ENCODE results near the gene MYL11.

MYL11 gene

DNA sequence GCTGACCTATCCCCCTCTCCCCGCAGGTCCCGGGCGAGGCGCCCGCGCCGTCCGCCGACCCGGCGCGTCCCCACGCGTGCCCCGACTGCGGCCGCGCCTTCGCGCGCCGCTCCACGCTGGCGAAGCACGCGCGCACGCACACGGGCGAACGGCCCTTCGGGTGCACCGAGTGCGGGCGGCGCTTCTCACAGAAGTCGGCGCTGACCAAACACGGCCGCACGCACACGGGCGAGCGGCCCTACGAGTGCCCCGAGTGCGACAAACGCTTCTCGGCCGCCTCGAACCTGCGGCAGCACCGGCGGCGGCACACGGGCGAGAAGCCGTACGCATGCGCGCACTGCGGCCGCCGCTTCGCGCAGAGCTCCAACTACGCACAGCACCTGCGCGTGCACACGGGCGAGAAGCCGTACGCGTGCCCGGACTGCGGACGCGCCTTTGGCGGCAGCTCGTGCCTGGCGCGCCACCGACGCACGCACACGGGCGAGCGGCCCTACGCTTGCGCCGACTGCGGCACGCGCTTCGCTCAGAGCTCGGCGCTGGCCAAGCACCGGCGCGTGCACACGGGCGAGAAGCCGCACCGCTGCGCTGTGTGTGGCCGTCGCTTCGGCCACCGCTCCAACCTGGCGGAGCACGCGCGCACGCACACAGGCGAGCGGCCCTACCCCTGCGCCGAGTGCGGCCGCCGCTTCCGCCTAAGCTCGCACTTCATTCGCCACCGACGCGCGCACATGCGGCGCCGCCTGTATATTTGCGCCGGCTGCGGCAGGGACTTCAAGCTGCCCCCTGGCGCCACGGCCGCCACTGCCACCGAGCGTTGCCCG is 43.1 kb downstream of the MYL11 start:
- TF ChIP-seq, protein P1, sequence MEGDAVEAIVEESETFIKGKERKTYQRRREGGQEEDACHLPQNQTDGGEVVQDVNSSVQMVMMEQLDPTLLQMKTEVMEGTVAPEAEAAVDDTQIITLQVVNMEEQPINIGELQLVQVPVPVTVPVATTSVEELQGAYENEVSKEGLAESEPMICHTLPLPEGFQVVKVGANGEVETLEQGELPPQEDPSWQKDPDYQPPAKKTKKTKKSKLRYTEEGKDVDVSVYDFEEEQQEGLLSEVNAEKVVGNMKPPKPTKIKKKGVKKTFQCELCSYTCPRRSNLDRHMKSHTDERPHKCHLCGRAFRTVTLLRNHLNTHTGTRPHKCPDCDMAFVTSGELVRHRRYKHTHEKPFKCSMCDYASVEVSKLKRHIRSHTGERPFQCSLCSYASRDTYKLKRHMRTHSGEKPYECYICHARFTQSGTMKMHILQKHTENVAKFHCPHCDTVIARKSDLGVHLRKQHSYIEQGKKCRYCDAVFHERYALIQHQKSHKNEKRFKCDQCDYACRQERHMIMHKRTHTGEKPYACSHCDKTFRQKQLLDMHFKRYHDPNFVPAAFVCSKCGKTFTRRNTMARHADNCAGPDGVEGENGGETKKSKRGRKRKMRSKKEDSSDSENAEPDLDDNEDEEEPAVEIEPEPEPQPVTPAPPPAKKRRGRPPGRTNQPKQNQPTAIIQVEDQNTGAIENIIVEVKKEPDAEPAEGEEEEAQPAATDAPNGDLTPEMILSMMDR (conservative IDR thresholded peaks at IDR 0.05; ENCODE audit: low read depth), result no peak
- DNase-seq (ENCODE audit: low spot score), result peak; percentile 80
- H3K27ac ChIP-seq, result peak overlapping the region; percentile 86
- ChIA-PET POLR2A (ENCODE audit: low non-redundant PET) (interaction anchor here (0.6 to 1.0 kb wide), 4 partner anchors 9 to 268 kb away, joined by 3 to 8 read pairs (median 4); partner anchors contain the start of gene FBRS), CTCF (interaction anchor here (0.6 to 2.2 kb wide), 4 partner anchors 8 to 210 kb away, joined by 3 to 14 read pairs (median 4); partner anchors contain the start of gene ZNF771)

DNA sequence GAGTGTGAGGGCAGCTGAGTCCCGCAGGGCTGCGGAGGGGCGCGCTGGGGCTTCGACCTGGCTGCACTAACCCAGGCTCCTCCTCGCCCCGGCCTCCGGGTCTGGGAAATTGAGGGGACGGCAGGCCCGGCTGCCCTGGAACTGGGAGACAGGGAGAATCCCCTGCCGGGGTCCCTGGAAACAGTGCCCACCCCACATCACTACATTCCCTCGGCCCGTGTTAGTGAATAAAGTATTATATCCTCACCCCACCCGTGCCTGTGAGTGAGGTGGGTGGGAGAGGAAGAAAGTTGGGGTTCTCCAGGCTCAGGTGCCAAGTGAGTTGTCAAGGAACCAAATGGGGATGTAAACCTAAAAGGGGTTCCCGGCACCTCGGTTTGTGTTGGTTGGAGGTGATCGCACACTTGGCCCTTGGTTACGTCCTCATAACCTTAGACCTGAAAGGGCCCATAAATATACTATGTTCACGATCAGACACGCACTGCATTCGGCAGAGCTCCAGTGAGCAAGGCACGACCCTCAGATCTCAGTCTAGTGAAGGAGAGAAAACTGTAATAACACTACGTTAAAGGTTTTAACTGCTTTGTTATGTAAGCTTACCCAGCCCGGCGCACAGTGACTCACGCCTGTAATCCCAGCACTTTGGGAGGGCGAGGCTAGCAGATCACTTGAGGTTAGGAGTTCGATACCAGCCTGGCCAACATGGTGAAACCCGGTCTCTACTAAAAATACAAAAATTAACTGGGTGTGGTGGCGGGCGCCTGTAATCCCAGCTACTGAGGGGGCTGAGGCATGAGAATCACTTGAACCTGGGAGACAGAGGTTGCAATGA is 44.0 kb downstream of the MYL11 start:
- TF ChIP-seq, protein P1 (conservative IDR thresholded peaks at IDR 0.05; ENCODE audit: low read depth), result no peak
- ChIA-PET POLR2A (ENCODE audit: low non-redundant PET) (interaction anchor here (0.6 to 1.0 kb wide), 4 partner anchors 8 to 268 kb away, joined by 3 to 8 read pairs (median 4); partner anchors contain the start of gene FBRS), CTCF (interaction anchor here (1.2 to 2.2 kb wide), 3 partner anchors 9 to 43 kb away, joined by 3 to 14 read pairs (median 5); partner anchors contain the start of gene ZNF771)
- DNase-seq (ENCODE audit: low spot score), result no peak
- peak overlapping the region; percentile 86 for H3K27ac ChIP-seq

DNA sequence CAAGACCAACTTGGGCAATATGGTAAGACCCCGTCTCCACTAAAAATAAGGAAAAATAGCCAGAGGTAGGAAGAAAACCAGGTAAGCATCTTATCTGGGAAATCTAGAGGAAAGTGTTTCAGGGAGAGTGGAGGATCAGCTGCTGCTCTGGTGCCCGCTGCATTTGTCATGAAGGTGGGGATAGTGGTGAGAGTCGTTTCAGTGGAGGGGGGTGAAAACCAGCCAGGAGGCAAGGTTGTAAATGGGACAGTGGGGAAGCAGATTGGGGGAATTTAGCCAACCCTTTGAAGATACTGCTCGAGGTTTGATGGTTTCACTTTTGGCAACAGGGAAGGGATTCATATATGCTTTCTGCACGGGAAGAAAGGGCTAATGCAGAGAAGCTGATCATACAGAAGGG is 46.4 kb downstream of the MYL11 start:
- no peak for DNase-seq (ENCODE audit: low spot score)
- CTCF ChIA-PET, result interaction anchor here (0.6 to 1.3 kb wide), 2 partner anchors 9 to 177 kb away, joined by 3 to 6 read pairs; partner anchors contain the start of gene DCTPP1
- H3K27ac ChIP-seq, result peak overlapping the region; percentile 86
- TF ChIP-seq, protein P1 (conservative IDR thresholded peaks at IDR 0.05; ENCODE audit: low read depth), result no peak
- POLR2A ChIA-PET (ENCODE audit: low non-redundant PET), result no interaction called here

All from RWPE1 (cell line).